ENCODE results near the gene NLRP1.

GRCh38 chr17:5582209-5583185 is 1.8 kb downstream of the NLRP1 start:
- TF ChIP-seq POLR2A (IDR thresholded peaks at IDR 0.05; ENCODE audit: low read length) (no peak), GATA1 (IDR thresholded peaks at IDR 0.05; ENCODE audit: low read depth, low read length) (no peak)
